GM10266 (cell line): Measurements from ENCODE around the gene PAX5.

Source experiments
- DNase-seq: peaks from one replicate; pipeline ENCODE4 v3.0.0; 2012; ENCODE audit errors: extremely low spot score
- CTCF ChIP-seq: IDR thresholded peaks from 2 replicates; pipeline ENCODE4 v1.5.1; 2012; ENCODE audit warnings: mild to moderate bottlenecking, low read depth; ENCODE audit not compliant: control insufficient read depth, insufficient read depth; ENCODE audit errors: missing control alignments

Gene PAX5

GRCh38 chr9:36843964-36844363, 190.1 kb downstream of the PAX5 start:
- DNase-seq: no peak
- no peak for TF ChIP-seq CTCF

- no peak for DNase-seq
- TF ChIP-seq CTCF: no peak
Measured at GRCh38 chr9:36842560-36843530, 191.2 kb downstream of the PAX5 start.

- no peak for TF ChIP-seq CTCF
- DNase-seq: no peak
Measured at GRCh38 chr9:36840898-36841536, 193.1 kb downstream of the PAX5 start.

GRCh38 chr9:36839131-36839885, 194.8 kb downstream of the PAX5 start:
- no peak for TF ChIP-seq CTCF
- no peak for DNase-seq

- TF ChIP-seq CTCF: no peak
- no peak for DNase-seq
Measured at GRCh38 chr9:36837431-36838405, 196.3 kb downstream of the PAX5 start.

- DNase-seq: no peak
- TF ChIP-seq CTCF: no peak
Measured at GRCh38 chr9:36836486-36836885, 197.6 kb downstream of the PAX5 start.
